PFSK-1 (cell line): ENCODE data around the gene NEU3.

ENCODE experiments used
- FOXP2 ChIP-seq: optimal IDR thresholded peaks from 2 replicates; pipeline ENCODE3; 2011; ENCODE audit warnings: borderline replicate concordance, control low read depth, inconsistent platforms; ENCODE audit not compliant: insufficient read depth; ENCODE audit errors: extremely low read length, extremely low read depth
- POLR2AphosphoS5 ChIP-seq: IDR thresholded peaks from 2 replicates; pipeline ENCODE4 v1.6.1; 2012; ENCODE audit warnings: low read depth, mild to moderate bottlenecking, control low read depth, low read length, moderate library complexity
- SIN3A ChIP-seq: IDR thresholded peaks from 2 replicates; pipeline ENCODE4 v1.6.1; 2012; ENCODE audit warnings: mild to moderate bottlenecking, low read length, moderate library complexity, borderline replicate concordance; ENCODE audit not compliant: insufficient read depth
- TAF1 ChIP-seq: IDR thresholded peaks from 2 replicates; pipeline ENCODE4 v1.6.1; 2012; ENCODE audit warnings: low read length, control low read depth, borderline replicate concordance; ENCODE audit not compliant: insufficient read depth
- TF ChIP-seq, protein P1 (sequence below), 2 experiments: IDR thresholded peaks; 2 replicates each; pipeline versions ENCODE4 v1.6.1 to v1.8.0; 2011 to 2012; ENCODE audit warnings: low read depth in 2 of 2, low read length in 2 of 2, control low read depth in 1 of 2, inconsistent platforms in 1 of 2, mild to moderate bottlenecking in 1 of 2, moderate library complexity in 1 of 2; ENCODE audit not compliant: insufficient read depth in 1 of 2

NEU3 gene

DNA sequence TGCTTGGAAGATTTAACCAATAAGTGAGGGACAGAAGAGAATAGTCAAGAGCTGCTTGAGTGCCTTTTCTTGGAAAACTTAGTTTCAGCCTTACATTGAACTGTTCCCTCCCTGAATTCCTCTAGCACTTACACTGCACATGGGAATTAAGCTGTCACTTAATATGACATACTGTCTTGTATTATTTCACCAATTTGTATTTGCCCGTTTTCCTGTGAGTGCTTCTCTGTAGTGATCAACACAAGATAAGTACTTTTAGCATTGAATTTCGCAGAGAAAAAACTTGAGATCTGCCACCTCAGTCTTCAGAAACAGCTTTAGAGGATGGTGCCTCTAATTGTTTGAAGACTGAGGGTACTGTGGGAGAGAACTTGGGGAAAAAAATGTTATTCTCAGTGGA is 36.0 kb upstream of the NEU3 start:
- no peak for TF ChIP-seq FOXP2
- TF ChIP-seq, protein P1, sequence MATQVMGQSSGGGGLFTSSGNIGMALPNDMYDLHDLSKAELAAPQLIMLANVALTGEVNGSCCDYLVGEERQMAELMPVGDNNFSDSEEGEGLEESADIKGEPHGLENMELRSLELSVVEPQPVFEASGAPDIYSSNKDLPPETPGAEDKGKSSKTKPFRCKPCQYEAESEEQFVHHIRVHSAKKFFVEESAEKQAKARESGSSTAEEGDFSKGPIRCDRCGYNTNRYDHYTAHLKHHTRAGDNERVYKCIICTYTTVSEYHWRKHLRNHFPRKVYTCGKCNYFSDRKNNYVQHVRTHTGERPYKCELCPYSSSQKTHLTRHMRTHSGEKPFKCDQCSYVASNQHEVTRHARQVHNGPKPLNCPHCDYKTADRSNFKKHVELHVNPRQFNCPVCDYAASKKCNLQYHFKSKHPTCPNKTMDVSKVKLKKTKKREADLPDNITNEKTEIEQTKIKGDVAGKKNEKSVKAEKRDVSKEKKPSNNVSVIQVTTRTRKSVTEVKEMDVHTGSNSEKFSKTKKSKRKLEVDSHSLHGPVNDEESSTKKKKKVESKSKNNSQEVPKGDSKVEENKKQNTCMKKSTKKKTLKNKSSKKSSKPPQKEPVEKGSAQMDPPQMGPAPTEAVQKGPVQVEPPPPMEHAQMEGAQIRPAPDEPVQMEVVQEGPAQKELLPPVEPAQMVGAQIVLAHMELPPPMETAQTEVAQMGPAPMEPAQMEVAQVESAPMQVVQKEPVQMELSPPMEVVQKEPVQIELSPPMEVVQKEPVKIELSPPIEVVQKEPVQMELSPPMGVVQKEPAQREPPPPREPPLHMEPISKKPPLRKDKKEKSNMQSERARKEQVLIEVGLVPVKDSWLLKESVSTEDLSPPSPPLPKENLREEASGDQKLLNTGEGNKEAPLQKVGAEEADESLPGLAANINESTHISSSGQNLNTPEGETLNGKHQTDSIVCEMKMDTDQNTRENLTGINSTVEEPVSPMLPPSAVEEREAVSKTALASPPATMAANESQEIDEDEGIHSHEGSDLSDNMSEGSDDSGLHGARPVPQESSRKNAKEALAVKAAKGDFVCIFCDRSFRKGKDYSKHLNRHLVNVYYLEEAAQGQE (IDR thresholded peaks at IDR 0.05; ENCODE audit: insufficient read depth in 1 of 2, low read depth in 2 of 2, low read length in 2 of 2) = no peak
- no peak for TF ChIP-seq SIN3A
- TF ChIP-seq TAF1 = no peak
- no peak for TF ChIP-seq POLR2AphosphoS5

DNA sequence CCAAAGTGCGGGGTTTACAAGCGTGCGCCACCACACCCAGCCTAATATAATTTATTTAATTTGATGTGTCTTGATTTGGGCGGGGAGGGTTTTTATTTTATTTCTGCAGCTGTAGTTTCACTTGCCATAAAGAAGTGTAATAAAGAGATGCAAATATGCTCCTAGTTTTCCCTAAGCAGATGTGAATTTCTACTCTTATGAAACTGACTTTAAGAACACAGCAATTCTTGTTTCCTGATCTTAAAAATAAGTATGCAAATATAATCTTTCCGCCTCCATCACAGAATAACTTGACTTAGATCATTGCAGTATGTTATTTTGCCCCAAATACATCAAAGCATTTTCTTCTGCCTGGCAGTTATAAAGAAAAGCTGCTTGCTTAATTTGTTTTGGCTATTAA is 35.3 kb upstream of the NEU3 start:
- TF ChIP-seq TAF1 (no peak), SIN3A (no peak)

DNA sequence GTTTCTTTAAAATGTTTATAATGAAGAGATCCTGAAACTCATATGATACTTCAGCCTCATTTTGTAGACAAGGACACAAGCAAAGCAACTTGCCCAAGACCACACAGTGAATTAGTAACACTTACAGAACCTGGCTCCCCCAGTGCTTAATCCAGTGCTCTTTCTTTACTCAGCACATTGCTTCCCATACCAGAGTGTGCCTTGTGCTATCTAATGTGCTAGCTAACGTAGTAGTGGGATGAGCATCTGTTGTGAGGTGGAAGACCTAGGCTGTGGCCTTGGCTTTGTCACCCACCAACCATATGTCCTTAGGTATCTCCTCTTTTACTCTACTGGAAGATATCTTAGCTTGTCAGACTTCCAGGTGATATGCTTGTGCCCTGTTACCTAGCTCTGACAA is 34.5 kb upstream of the NEU3 start:
- TF ChIP-seq, protein P1 (IDR thresholded peaks at IDR 0.05; ENCODE audit: insufficient read depth in 1 of 2, low read depth in 2 of 2, low read length in 2 of 2) = no peak
- TF ChIP-seq POLR2AphosphoS5 (no peak), FOXP2 (no peak), SIN3A (no peak), TAF1 (no peak)

DNA sequence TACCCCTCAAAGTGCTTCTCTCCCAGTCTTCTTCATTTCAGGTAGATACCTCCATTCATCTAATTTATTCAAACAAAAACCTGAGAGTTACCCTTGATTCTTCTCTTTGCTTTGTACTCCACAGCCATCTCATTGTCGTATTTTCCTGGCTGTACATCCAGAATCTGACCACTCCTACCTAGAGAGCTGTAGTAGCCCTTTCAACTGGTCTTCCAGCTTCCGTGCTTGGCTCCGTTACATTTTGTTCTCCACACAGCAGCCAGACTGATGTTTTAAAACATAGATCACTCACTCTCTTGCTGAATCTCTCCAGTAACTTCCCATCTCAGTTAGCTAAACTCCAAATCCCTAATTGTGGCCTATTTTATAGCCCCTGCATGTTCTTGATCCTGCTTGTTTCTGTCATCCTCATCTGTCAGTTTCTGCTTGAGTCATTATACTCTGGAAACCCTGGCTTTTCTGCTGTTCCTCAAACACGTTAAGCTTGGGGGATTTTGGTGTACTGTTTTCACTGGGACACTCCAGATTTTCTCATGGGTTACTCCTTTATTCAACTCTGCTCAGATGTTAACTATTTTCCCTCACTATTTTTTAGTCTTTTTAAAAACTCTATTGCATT is 32.2 kb upstream of the NEU3 start:
- TF ChIP-seq POLR2AphosphoS5 (no peak), SIN3A (no peak), TAF1 (no peak), FOXP2 (no peak)
- TF ChIP-seq, protein P1 (IDR thresholded peaks at IDR 0.05; ENCODE audit: insufficient read depth in 1 of 2, low read depth in 2 of 2, low read length in 2 of 2) = no peak

DNA sequence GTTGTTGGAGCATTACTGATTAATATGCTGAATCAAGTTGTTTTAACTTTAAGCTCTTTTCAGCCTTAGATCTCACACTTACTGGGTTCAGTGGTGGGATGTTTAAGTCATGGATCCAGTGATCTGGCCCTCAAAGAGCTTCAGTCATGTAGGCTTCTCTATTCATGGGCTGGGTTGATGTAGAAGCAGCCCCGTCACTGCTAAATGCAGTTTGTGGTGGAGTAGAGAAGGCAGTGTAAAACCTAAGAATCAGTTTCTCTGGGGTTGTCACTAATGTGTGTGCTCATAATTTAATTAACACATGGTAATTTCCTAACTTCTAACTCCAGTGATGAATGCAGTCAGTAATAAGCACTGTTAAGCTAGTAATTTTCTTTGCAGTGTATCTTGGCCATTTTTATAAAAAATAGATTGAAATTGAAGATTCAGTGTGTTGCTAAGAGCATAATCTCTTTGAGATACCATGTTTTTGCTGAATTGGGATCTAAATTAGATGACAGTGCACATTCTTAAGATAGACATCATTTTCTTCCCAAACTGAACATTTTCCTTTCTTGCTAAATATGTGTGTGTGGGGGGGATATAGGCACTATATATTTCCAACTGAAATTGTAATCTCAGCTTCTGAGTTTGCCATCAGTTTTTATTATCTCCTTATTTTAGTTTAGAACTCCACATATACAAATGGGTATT is 30.6 kb upstream of the NEU3 start:
- TF ChIP-seq FOXP2 (no peak), TAF1 (no peak), POLR2AphosphoS5 (no peak), SIN3A (no peak)
- TF ChIP-seq, protein P1 (IDR thresholded peaks at IDR 0.05; ENCODE audit: insufficient read depth in 1 of 2, low read depth in 2 of 2, low read length in 2 of 2) = no peak
